Measurements from ENCODE around the gene ASGR1.

DNA sequence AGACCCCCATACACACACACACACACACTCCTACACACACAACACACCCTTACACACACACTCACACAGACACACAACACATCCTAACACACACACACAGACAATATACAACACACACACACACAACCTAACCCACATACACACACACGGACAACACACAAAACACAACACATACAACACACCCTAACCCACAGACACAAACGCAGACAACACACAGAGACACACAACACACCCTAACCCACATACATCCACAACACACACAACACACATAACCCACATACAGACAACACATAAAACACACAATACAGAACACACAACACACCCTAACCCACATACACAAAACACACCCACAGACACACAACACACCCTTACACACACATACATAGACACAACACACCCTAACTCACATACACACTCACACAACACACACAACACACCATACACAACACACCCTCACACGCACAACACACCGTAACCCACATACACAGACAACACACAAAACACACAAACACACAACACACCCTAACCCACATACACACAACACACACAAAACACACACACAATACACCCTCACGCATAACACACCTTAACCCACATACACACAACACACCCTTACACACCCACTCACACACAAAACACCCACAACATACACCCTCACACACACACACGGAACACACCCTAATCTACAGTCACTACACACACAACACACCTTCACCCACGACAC lies 4.4 kb downstream of the ASGR1 start:
- TF ChIP-seq, protein P1, sequence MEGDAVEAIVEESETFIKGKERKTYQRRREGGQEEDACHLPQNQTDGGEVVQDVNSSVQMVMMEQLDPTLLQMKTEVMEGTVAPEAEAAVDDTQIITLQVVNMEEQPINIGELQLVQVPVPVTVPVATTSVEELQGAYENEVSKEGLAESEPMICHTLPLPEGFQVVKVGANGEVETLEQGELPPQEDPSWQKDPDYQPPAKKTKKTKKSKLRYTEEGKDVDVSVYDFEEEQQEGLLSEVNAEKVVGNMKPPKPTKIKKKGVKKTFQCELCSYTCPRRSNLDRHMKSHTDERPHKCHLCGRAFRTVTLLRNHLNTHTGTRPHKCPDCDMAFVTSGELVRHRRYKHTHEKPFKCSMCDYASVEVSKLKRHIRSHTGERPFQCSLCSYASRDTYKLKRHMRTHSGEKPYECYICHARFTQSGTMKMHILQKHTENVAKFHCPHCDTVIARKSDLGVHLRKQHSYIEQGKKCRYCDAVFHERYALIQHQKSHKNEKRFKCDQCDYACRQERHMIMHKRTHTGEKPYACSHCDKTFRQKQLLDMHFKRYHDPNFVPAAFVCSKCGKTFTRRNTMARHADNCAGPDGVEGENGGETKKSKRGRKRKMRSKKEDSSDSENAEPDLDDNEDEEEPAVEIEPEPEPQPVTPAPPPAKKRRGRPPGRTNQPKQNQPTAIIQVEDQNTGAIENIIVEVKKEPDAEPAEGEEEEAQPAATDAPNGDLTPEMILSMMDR (conservative IDR thresholded peaks at IDR 0.05; ENCODE audit: low read length), result no peak
- no peak for TF ChIP-seq EZH2phosphoT487 (IDR thresholded peaks at IDR 0.05; ENCODE audit: borderline replicate concordance, low read depth, low read length)

Data from OCI-LY7 (cell line).